Suprapubic skin (tissue), 4 donors: Measurements from ENCODE around the gene NMRK2. TPM values are rescaled to one million over a fixed set of nuclear protein-coding genes. Genes with fewer than 3 reads are reported as not detected.

Source experiments
- DNase-seq, 2 donors: peaks; one replicate each; pipeline ENCODE4 v3.0.0-alpha.2; 2019; ENCODE audit warnings: low spot score in 2 of 2
- H3K27ac ChIP-seq: fragments of 200-600 bp; sonication (generic); one replicate; pipeline ENCODE4 v1.5.1; 2019
- H3K27me3 ChIP-seq: fragments of 200-600 bp; sonication (generic); one replicate; pipeline ENCODE4 v1.5.1; 2019
- H3K36me3 ChIP-seq: fragments of 200-600 bp; sonication (generic); one replicate; pipeline ENCODE4 v1.5.1; 2019
- H3K4me1 ChIP-seq: fragments of 200-600 bp; sonication (generic); one replicate; pipeline ENCODE4 v1.5.1; 2019
- H3K4me3 ChIP-seq: fragments of 200-600 bp; sonication (generic); one replicate; pipeline ENCODE4 v1.5.1; 2019; ENCODE audit warnings: mild to moderate bottlenecking
- H3K9me3 ChIP-seq: fragments of 200-600 bp; sonication (generic); one replicate; pipeline ENCODE4 v1.5.1; 2019
- EP300 ChIP-seq: sonication (generic); formaldehyde crosslinking; IDR thresholded peaks from one replicate; pipeline ENCODE4 v1.6.1; 2017; ENCODE audit warnings: antibody characterized with exemption
- POLR2A ChIP-seq, 2 donors: fragments of 450-650 bp; IDR thresholded peaks; one replicate each; pipeline ENCODE4 v1.6.1; 2017; ENCODE audit warnings: antibody characterized with exemption in 2 of 2, mild to moderate bottlenecking in 2 of 2, moderate library complexity in 2 of 2
- POLR2AphosphoS5 ChIP-seq, 3 donors: sonication (generic); formaldehyde crosslinking; IDR thresholded peaks; one replicate each; pipeline ENCODE4 v1.6.1; 2017; ENCODE audit warnings: antibody characterized with exemption in 3 of 3
- WGBS: methylation state at CpG from one replicate; pipeline ENCODE4 v1.1.5; 2018; 5-methylcytosine and 5-hydroxymethylcytosine counted together
- total RNA-seq, 4 donors: library from RNA; depleted of rRNA; stranded (reverse); fragments of >200 nt; gene quantifications; one replicate each; pipeline ENCODE4 v1.1.0, GENCODE V29; 2016
- TF ChIP-seq, protein P1 (sequence below), 2 donors: fragments of 200-600 bp in 1 of 2; fragments of 450-650 bp in 1 of 2; sonication (generic) in 1 of 2; IDR thresholded peaks; one replicate each; pipeline ENCODE4 v1.5.1; 2016 to 2019; ENCODE audit warnings: antibody characterized with exemption in 2 of 2, mild to moderate bottlenecking in 1 of 2, moderate library complexity in 1 of 2

The NMRK2 gene
- total RNA-seq, 4 donors from 2014 or later: not detected

- Histone ChIP-seq H3K36me3 (peaks cover 85% of the 10 kb centered on the region), H3K9me3 (no peaks in the 10 kb centered on the region), H3K27me3 (no peaks in the 10 kb centered on the region), H3K4me3 (no peak overlapping the region), H3K27ac (no peak overlapping the region), H3K4me1 (no peaks in the 10 kb centered on the region)
- TF ChIP-seq POLR2AphosphoS5 (IDR thresholded peaks at IDR 0.05) (no peak), EP300 (no peak), POLR2A (IDR thresholded peaks at IDR 0.05) (no peak)
- TF ChIP-seq, protein P1, sequence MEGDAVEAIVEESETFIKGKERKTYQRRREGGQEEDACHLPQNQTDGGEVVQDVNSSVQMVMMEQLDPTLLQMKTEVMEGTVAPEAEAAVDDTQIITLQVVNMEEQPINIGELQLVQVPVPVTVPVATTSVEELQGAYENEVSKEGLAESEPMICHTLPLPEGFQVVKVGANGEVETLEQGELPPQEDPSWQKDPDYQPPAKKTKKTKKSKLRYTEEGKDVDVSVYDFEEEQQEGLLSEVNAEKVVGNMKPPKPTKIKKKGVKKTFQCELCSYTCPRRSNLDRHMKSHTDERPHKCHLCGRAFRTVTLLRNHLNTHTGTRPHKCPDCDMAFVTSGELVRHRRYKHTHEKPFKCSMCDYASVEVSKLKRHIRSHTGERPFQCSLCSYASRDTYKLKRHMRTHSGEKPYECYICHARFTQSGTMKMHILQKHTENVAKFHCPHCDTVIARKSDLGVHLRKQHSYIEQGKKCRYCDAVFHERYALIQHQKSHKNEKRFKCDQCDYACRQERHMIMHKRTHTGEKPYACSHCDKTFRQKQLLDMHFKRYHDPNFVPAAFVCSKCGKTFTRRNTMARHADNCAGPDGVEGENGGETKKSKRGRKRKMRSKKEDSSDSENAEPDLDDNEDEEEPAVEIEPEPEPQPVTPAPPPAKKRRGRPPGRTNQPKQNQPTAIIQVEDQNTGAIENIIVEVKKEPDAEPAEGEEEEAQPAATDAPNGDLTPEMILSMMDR (IDR thresholded peaks at IDR 0.05): no peak
- WGBS: 95% methylated on average over 17 of the region's 86 CpGs
- DNase-seq: peak in 1 of 2 donors; percentile 58
These were observed 26.2 kb downstream of the NMRK2 start for GRCh38 chr19:3958836-3959765.

DNA sequence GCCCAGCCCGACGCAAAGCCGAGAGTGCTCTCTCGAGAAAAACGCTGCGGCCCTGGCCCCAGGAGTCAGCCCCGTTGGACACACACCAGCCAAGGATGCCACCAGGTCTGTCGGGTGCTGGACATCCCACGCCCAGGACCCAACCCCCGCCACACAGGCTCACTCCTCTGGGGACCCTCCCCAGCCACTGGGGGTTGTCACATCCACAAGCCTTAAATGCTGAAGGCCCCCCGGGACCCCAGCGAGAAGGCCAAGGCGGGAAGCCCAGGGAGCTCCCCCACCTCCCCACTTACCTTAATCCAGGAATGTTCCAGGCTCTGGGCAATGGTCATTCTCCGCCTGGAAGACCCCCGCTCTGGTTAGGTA lies 26.9 kb downstream of the NMRK2 start:
- peak in 1 of 2 donors; percentile 61 for DNase-seq
- no peak overlapping the region for H3K4me3 ChIP-seq
- H3K36me3 ChIP-seq: peaks cover 91% of the 10 kb centered on the region
- no peak overlapping the region for H3K27ac ChIP-seq
- no peaks in the 10 kb centered on the region for H3K9me3 ChIP-seq
- no peaks in the 10 kb centered on the region for H3K27me3 ChIP-seq
- TF ChIP-seq POLR2AphosphoS5 (IDR thresholded peaks at IDR 0.05) (no peak), EP300 (no peak), POLR2A (IDR thresholded peaks at IDR 0.05) (no peak)
- TF ChIP-seq, protein P1 (IDR thresholded peaks at IDR 0.05): no peak
- no peaks in the 10 kb centered on the region for H3K4me1 ChIP-seq
- WGBS: 90% methylated on average over 5 of the region's 15 CpGs

DNA sequence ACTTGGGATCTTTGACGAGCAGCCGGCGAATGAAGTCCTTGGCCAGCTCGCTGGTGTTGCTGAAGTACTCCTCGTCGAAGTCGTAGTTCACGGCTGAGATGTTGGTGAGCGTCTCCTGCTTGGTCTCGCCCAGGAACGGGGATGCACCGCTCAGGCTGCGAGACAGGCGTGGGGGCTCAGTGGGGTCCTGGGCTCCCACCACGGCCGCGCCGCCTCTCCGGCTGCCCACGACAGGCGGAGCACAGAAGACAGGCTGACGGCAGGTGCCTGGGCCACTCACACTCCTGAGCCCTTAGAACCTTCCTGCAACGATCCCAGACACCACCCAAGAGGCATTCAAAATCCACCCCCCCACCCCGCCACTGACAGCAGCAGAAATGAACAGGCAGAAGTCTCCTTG lies 28.1 kb downstream of the NMRK2 start:
- no peaks in the 10 kb centered on the region for H3K9me3 ChIP-seq
- H3K27ac ChIP-seq: no peak overlapping the region
- no peaks in the 10 kb centered on the region for H3K4me1 ChIP-seq
- WGBS: 92% methylated on average over 6 of the region's 24 CpGs
- DNase-seq: no peak
- H3K27me3 ChIP-seq: no peaks in the 10 kb centered on the region
- peaks cover 98% of the 10 kb centered on the region for H3K36me3 ChIP-seq
- no peak overlapping the region for H3K4me3 ChIP-seq
- no peak for TF ChIP-seq EP300
- TF ChIP-seq POLR2AphosphoS5 (IDR thresholded peaks at IDR 0.05): no peak
- TF ChIP-seq, protein P1 (IDR thresholded peaks at IDR 0.05): no peak
- no peak for TF ChIP-seq POLR2A (IDR thresholded peaks at IDR 0.05)

- peaks cover 92% of the 10 kb centered on the region for H3K36me3 ChIP-seq
- TF ChIP-seq POLR2AphosphoS5 (IDR thresholded peaks at IDR 0.05) (no peak), POLR2A (IDR thresholded peaks at IDR 0.05) (no peak), EP300 (no peak)
- TF ChIP-seq, protein P1 (IDR thresholded peaks at IDR 0.05): no peak
- H3K27me3 ChIP-seq: no peaks in the 10 kb centered on the region
- no peak overlapping the region for H3K4me3 ChIP-seq
- H3K27ac ChIP-seq: no peak overlapping the region
- no peaks in the 10 kb centered on the region for H3K9me3 ChIP-seq
- peak in 1 of 2 donors; percentile 61 for DNase-seq
- WGBS: 94% methylated on average over 10 of the region's 35 CpGs
- H3K4me1 ChIP-seq: peaks cover 25% of the 10 kb centered on the region
These were observed 30.8 kb downstream of the NMRK2 start for GRCh38 chr19:3963458-3964255.
